Kidney glomerular epithelial cell (primary cell): ENCODE data around the gene CEP290.
A peak's percentile ranks its signal among the peaks of the same experiment; 100 is the strongest.
"Not testable (repeated sequence)": the region's sequence is repeated elsewhere in the genome, so short reads cannot be mapped to it uniquely, and the experiment has no call there.

Experiments
- DNase-seq: peaks from one replicate; lab custom pipeline; 2025; lab: John Stamatoyannopoulos, UW

Gene CEP290

DNA sequence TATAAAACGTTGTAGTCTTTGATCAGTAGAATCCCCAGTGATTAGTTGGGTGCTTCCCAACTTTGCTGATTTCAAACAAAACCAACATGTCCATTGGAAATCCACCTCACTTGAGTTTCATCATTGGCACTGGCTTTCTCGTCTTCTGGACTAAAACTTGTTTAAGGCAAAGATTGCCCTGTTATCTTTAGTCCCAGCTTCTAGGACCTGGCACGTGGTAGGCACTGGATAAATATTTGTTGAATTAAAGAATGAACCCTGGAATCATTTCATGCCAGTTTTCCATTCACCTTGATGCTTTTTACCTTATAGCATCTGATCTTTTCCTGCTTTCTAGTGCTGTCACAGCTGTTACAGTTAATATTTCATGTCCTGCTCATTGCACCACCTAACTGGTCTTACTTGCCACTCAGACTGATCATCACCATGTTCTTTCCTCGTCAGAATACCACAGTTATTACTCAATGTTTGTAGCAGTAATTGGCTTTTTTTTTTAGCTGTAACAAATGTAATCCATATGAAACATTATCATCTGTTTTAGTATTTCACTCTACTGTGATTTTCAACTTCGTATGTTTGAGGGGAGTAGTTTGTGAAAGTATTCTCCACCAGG is 105.4 kb downstream of the CEP290 start:
- DNase-seq, result peak; percentile 22

DNA sequence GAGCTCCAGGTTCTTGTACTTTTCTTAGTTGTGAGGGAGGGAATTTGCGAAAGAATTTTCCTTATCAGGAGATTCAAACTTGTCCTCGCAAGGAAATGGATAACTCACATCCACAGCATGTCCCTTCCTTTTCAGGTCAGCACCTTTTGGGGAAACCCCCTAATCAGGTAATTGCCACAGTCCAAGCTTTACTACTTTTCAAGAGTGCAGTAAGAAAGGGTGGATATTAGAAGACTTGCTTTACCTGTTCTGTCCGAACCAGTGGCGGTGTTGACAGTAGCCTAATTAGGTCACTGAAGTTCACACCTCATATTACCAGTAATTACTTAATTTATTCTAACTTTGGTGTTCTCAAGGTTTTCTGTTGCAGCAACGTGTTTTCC is 106.0 kb downstream of the CEP290 start:
- DNase-seq, result peak; percentile 69

DNA sequence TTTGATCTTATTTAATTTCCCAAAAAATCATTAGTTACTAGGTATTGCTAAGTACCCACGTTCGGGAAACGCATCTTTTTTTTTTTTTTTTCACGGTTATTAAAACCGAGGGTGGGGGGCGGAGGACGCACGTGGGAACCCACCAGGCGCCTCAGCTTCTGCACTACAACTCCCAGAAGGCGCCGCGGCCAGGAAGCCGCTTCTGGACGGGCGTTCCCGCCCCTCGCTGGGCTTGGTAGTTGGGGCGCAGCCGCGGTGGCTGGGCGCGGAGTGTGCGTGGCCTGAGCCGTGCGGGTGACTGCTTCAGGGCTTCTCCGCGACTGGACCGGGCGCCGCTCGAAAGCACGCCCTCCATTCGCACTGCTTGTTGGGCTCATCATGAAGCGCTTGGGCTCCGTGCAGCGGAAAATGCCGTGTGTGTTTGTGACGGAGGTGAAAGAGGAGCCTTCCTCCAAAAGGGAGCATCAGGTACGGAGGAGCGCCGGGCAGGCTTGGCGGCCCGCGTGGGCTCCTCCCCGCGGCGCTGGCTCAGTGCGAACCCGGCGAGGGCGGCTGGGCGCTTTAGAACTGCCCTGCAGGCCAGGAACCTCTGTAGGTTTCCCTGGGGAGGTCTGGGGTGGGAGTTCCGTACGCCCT is 106.5 kb downstream of the CEP290 start:
- peak; percentile 69 for DNase-seq

DNA sequence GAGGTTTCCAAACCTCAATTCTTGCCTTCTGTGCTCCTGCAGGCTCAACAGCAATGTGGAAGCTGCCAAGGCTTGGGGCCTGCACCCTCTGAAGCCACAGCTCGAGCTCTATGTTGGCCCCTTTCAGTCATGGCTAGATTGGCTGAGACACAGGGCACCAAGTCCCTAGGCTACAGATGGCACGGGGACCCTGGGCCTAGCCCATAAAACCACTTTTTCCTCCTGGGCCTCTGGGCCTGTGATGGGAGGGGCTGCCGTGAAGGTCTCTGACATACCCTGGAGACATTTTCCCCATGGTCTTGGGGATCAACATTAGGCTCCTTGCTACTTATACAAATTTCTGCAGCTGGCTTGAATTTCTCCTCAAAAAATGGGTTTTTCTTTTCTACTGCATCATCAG is 110.7 kb downstream of the CEP290 start:
- not testable (repeated sequence) for DNase-seq

DNA sequence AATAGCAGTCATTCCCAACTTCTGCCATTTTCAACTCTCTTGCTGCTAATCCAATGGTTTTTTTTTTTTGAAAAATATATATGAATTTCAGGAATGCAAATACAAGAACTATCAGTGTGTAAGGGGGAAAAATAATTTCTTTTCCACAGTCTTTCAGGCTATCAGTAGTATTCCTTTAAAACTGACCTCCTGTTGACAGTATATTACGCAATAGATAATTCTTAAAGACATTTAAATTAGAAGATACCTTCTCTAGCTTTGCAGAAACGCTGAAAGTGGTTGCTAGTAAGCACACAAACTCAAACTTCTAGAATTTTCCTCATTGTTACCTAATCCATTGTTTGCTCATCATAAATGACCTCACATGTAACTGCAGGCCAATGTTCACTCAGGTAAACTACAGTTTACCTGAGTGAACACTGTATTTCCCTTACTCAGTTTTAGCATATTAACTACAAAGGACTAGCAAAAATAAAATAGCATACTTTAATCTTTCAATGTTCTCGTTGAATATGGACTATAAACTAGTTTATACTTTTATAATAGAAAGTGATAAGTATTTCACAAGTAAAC is 112.7 kb downstream of the CEP290 start, which contains the start of gene C12orf50:
C12orf50 (minus strand) TSS at position 309 of the 573 bp plus-strand sequence. CDS start 2,439 bp downstream, outside the sequence.
- no peak for DNase-seq

DNA sequence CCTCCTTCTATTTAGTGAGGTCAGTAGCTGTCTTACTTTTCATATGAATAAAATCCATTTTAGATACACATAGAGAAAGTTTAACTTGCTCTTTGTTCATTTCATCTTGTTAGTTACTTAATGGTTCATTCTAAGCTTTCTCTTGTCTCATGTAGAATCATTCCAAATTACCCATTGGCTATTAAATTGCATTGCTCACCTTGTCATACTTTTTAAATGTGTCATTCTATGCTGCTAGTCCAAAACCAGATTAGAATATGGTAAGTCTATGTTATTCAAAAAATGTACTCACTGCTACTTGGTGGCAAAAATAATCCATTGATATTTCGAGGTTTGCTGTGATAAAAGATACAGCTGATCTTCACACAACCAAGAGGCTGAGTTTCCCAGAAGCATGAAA is 115.7 kb downstream of the CEP290 start:
- DNase-seq, result no peak

DNA sequence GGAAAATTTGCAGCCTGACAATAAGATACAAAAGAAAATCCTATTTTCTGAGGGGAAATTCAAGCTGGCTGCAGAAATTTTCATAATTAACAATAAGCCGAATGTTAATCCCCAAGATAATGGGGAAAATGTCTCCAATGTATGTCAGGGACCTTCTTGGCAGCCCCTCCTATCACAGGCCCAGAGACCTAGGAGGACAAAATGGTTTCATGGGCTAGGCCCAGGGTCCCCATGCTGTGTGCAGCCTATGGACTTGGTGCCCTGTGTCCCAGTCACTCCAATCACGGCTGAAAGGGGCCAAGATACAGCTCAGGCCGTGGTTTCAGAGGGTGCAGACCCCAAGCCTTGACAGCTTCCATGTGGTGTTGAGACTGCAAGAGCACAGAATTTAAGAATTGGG is 123.9 kb downstream of the CEP290 start:
- no peak for DNase-seq

DNA sequence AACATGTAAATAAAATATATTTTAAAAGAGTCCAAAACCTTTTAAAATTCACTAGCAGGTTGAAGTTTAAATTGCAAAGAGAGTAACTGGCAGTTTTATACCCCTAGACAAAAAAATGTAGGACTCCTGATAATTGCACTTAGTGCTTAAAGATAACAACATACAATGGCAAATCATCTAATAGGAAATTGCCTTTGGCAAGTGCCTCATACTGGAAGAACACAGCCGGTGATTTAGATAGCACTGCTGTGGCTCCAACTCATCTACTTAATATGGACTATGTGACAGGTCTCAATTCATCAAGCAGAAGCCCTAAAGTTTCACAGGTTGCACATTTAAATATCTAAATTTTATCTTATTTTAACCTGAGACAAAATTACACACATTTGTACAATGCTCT is 126.1 kb downstream of the CEP290 start:
- DNase-seq, result no peak

DNA sequence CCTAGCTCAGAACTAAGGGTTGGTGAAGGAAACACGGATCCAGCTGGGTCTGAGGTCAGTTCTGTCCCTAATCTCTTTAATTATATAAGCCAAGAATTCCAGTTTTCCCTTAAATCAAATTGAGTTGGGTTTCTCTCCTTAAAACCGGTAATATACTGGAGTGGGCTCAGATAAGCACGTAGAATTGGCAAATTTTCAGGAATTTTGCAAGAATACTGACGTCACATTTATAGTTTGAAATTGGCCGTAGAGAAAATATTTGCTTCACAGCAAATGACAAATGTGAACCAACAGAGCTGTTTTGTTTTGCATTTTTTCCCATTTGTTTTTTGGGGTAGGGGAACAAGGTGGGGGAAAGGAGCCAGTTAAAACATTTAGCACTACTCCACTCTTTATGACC is 130.1 kb downstream of the CEP290 start:
- DNase-seq, result no peak

DNA sequence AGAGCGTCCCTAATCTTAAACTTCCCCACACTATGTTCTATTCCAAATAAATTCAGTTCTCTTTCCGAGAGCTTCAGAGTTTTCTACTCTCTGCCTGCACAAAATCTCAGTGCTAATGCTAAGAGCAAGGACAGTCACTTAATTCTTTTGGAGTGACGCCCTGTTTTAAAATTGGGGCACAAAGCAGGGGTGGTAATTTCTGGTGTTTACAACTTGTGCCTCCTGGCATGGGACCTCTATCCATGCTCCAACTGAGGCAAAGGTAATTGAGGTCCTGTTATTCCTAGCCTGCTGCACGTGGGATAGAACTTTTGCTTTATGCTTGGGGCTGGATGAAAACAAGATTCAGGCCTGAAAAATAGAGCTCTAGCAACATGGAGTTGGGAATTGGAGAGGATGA is 135.5 kb downstream of the CEP290 start:
- DNase-seq, result no peak

DNA sequence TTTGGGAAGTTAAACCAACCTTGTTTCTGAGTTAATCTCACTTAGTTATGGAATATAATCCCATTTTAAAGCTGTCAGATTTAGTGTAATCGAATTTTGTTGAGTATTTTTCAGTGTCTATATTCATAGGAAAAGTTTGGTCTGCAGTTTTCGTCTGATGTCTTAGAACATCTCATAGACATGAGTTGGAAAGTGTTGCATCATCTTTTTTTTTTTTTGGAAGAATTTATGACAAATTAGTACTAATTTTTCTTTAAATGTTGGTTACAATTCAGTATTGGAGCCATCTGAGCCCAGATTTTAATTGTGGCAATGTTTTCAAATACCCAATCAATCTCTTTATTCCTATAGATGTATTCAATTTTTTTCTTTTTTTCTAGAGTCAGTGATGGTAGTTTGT is 140.6 kb downstream of the CEP290 start:
- DNase-seq, result no peak
